NCI-H69 (cell line): ENCODE results near the gene OR6A2.

Experiments used
- DNase-seq: peaks from one replicate; lab custom pipeline; 2025; lab: John Stamatoyannopoulos, UW

Gene OR6A2

GRCh38 chr11:6755953-6756347, 43.5 kb downstream of the OR6A2 start:
- no peak for DNase-seq

DNA sequence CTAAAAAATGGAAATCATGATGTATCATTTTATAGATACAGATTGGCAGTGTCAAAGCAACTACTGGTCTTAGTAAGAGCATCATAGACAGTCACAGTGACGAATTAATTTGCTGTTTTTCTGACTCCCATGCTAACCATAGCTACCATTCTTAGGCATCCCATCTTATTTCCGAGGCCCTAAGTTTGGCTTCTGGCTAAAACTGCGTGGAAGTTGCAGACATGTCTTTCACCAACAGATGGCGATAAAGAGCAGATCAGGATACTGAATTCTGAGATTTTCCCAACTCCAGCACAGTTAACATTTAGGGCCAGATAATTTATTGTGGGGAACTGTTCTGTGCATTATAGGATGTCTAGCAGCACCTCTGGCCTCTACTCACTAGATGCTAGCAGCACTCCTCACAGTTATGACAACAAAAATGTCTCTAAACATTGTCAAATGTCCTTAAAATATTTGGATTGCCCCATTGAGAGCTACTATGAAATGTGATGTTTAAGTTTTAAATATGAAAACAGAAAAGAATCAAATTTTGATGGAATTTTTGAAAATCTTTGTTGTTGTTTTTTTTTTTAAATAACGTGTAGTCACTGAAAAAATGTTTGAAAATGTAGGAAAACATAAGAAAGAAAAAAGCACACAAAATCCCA, 44.1 kb downstream of the OR6A2 start:
- peak; percentile 47 for DNase-seq

GRCh38 chr11:6747097-6747668, 52.3 kb downstream of the OR6A2 start:
- DNase-seq = no peak

DNA sequence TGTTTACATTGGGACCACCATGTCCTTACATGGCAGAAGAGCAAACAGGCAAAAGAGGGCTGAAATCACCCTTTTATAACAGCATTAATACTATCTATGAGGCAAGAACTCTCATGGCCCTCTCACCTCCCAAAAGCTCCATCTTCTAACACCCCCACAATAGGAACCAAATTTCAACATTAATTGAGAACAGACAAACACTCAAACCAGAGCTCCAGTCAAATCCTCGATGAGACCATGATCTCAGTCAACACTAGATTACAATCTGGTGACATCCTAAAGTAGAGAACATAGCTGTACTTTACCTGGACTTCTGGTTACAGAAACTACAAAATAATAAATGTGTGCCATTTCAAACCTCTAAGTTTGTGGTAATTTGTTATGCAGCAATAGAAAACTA, 52.9 kb downstream of the OR6A2 start:
- DNase-seq = no peak

DNA sequence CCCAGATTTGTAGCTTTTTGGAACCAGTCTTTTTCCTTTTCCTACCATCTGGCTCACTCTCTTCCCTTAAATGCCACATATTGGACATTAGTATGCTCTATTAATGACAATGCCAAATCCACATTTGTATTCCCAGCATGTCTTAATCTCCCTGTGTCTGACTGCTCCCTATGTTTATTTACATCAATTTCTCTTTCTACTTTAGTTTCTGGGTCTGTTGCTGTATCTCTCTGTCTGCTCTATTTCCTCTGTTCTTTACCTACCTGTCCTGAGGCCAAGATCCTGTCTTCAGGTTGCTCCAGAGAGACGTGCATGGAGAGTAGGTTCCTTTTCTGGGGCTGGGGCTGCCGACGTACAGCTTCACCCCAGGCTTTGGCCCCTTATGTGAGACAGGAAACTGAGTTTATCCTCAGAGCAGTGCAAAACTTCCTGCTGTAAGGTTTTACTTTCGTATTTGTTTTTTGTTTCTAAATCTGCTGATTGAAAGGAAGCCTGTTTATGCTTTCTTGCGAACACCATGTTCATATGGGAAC, 53.3 kb downstream of the OR6A2 start:
- DNase-seq = no peak

GRCh38 chr11:6745465-6746015, 53.9 kb downstream of the OR6A2 start:
- DNase-seq = no peak

- DNase-seq = no peak
Observed at GRCh38 chr11:6745018-6745417, 54.5 kb downstream of the OR6A2 start.

- DNase-seq = no peak
Observed at GRCh38 chr11:6742260-6742659, 57.2 kb downstream of the OR6A2 start.
